IPS DF 6.9 (cell line): ENCODE measurements around the gene BTG1.
A peak's percentile ranks its signal among the peaks of the same experiment; 100 is the strongest.

ENCODE experiments used
- DNase-seq: peaks from one replicate; pipeline ENCODE4 v3.0.0-alpha.2; 2013; ENCODE audit warnings: low read depth, low spot score
- H3K27ac ChIP-seq: one replicate; pipeline ENCODE4 v1.5.1; 2013; ENCODE audit warnings: low read length, control low read depth
- H3K27me3 ChIP-seq: 2 replicates; pipeline ENCODE4 v1.6.1; 2013; ENCODE audit warnings: mild to moderate bottlenecking, low read length; ENCODE audit not compliant: control insufficient read depth, insufficient read depth
- H3K36me3 ChIP-seq: 2 replicates; pipeline ENCODE4 v1.6.1; 2013; ENCODE audit warnings: low read length; ENCODE audit not compliant: control insufficient read depth, insufficient read depth
- H3K4me1 ChIP-seq: 2 replicates; pipeline ENCODE4 v1.6.1; 2013; ENCODE audit warnings: low read length; ENCODE audit not compliant: control insufficient read depth, insufficient read depth
- H3K4me3 ChIP-seq: 2 replicates; pipeline ENCODE4 v1.5.1; 2013; ENCODE audit warnings: mild to moderate bottlenecking, low read length
- H3K9me3 ChIP-seq: 2 replicates; pipeline ENCODE4 v1.6.1; 2013; ENCODE audit warnings: low read length, inconsistent platforms; ENCODE audit not compliant: control insufficient read depth, insufficient read depth
- WGBS: extraction: QIAGEN DNeasy Blood & Tissue Kit; methylation state at CpG from one replicate; pipeline ENCODE4 v1.1.7; 2013; ENCODE audit warnings: mixed read lengths, missing lambda C conversion rate; ENCODE audit not compliant: insufficient read length, insufficient coverage; 5-methylcytosine and 5-hydroxymethylcytosine counted together

Gene BTG1, protein sequence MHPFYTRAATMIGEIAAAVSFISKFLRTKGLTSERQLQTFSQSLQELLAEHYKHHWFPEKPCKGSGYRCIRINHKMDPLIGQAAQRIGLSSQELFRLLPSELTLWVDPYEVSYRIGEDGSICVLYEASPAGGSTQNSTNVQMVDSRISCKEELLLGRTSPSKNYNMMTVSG

DNA sequence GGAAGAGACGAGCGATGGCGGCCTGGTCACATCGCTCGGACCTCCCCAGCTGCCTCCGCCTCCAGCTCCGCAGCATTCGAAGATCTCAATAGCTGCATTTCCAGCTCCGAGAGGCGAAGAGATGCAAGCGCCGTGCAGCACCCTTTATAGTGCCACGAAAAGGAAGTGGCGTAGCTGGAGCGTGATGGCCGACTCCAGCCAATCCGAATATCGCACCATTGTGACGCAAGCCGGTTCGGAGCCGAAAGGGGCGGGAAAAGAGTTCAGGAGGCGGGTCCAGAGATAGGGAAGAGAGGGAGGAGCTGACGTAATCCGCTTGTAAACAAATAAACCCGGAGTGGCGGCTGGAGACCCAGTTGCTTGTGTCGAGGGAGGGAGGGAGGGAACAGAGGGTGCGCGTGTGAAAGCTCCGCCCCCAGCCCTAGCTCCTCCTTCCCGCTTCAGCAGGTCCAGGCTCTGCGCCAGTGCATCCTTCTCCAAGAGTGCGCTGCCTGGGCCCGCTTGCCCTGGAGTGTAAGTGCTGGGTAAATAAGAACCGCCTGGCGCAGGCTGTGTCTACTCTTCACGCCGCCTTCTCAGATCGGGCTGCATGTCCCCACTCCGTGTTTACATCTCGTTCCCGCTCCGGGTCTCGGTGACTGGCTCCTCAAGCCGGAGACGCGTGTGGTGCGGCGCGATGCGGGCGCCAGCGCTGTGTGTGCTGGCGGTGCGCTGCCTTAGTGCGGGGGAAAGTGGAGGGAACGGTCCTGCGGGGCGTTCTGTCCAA is at the start of gene BTG1:
Gene BTG1, minus strand, starts transcription at position 116 of the 766 bp plus-strand sequence. CDS start 311 bp downstream, outside the sequence.
- Histone ChIP-seq H3K27ac (no peak within 1 kb of the TSS), H3K4me1 (no peaks in the 10 kb centered on the region), H3K9me3 (no peaks in the 10 kb centered on the region), H3K36me3 (no peaks in the 10 kb centered on the region; the same call in 1 of the 2 replicates), H3K4me3 (peak within 1 kb of the TSS; percentile 92), H3K27me3 (no peaks in the 10 kb centered on the region)
- peak; percentile 95 for DNase-seq
- WGBS, result no CpG with 5 or more reads among the region's 61 CpGs

DNA sequence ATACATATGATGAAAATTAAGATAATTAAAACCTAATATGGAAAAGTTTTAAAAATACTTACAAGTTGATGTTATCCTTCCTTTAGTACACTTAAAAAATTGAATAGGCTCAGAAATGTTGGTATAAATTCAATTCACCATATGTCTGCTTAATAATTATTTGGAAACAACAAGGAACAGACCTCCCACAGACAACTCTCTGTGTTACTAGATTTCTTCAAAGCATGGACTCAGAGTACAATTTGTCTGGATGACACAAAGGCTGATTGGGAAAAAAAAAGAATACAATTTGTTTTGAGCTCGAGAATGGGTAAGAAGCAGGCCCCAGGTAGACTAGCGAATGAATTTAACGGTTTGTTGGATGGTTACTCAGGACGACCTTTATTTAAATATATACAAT is 48.9 kb upstream of the BTG1 start:
- H3K36me3 ChIP-seq, result no peaks in the 10 kb centered on the region
- H3K27ac ChIP-seq, result no peak overlapping the region
- no peak overlapping the region for H3K4me3 ChIP-seq
- 0 out of 2 replicates have a peak, but pooled peaks cover 2% of the 10 kb centered on the region for H3K4me1 ChIP-seq
- no peak for DNase-seq
- WGBS, result no CpG with 5 or more reads among the region's 4 CpGs
- H3K9me3 ChIP-seq, result no peaks in the 10 kb centered on the region
- no peaks in the 10 kb centered on the region for H3K27me3 ChIP-seq

DNA sequence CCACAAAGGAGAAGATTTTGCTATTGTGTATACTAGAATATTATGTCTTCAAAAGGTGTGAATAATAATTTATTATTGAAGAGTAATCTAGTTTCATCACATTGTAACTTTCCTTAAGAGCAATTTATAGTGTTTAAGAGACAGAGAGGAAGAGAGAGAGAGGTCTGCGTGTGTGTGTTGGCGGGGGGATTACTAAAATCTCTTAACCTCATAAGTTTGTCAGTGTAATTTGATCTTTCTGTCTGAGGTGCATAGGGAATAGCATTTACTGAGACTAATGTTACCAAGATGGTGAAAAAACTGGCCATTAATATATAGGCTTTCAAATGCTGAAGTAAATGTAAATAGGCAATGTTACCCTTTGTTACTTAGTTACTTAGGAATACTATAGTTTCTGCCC is 48.2 kb upstream of the BTG1 start:
- Histone ChIP-seq H3K27ac (no peak overlapping the region), H3K4me3 (no peak overlapping the region), H3K4me1 (0 out of 2 replicates have a peak, but pooled peaks cover 2% of the 10 kb centered on the region), H3K36me3 (no peaks in the 10 kb centered on the region), H3K9me3 (no peaks in the 10 kb centered on the region), H3K27me3 (no peaks in the 10 kb centered on the region)
- no CpG with 5 or more reads among the region's 2 CpGs for WGBS
- DNase-seq, result no peak

DNA sequence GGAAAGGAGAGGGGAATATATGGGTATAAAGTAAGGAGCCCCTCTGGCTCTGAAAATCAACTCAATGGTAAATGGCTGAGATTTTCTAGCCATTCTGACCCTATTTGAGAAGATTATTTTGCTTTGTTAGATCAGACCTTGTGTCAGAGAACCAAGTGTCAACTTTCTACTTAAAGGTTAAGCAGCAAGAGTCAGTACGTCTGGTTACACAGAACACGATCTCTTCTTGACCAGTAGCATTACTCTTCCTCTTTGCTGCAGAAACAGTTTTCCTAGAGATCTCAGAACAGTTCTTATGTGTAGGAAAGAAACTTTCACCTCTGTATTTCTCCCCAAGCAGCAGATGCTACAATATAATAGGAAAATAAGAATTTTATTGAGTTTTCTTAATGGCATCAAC is 47.4 kb upstream of the BTG1 start:
- 0 out of 2 replicates have a peak, but pooled peaks cover 2% of the 10 kb centered on the region for H3K4me1 ChIP-seq
- no CpG with 5 or more reads among the region's 2 CpGs for WGBS
- H3K27ac ChIP-seq, result no peak overlapping the region
- no peaks in the 10 kb centered on the region for H3K36me3 ChIP-seq
- H3K9me3 ChIP-seq, result no peaks in the 10 kb centered on the region
- DNase-seq, result no peak
- no peaks in the 10 kb centered on the region for H3K27me3 ChIP-seq
- no peak overlapping the region for H3K4me3 ChIP-seq

DNA sequence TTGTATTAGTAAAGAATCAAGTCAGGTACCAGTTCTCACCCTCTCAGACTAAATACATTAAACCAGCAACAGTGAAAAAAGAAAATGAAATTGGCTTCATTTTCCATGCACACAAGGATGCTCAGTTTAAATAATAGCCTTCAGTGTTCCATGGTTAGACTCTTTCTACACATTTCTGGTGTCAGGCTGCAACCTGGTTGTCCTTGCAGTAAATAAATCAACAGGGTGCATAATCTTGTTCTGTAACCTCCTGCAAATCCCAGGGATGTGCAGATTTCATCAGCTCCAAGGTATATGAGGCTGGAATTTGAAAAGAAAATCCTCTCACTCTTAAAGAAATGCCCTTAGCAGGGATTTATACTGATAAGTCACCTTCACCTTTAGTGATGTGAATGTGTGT is 46.7 kb upstream of the BTG1 start:
- H3K27me3 ChIP-seq, result no peaks in the 10 kb centered on the region
- H3K4me1 ChIP-seq, result 0 out of 2 replicates have a peak, but pooled peaks cover 2% of the 10 kb centered on the region
- H3K4me3 ChIP-seq, result no peak overlapping the region
- H3K36me3 ChIP-seq, result no peaks in the 10 kb centered on the region
- H3K27ac ChIP-seq, result no peak overlapping the region
- H3K9me3 ChIP-seq, result no peaks in the 10 kb centered on the region
- no peak for DNase-seq

DNA sequence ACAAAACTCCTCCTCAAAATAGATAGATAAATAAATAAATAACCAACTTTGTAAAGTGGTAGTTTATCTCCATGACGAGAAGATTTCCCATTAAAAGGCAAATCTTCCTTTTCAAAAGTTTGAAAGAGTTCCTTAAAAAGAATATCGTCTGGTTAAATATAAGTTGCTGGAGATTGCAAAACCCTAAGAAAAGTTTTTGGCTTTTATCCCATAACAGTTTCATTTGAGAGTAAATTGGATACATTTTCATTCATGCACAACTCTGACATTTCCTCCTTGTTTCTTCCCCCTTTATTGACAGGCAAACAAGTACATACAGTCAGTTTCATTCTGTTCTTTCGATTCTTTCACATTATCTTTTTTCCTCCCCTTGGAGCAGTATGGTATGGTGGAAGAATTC is 45.4 kb upstream of the BTG1 start:
- Histone ChIP-seq H3K9me3 (no peaks in the 10 kb centered on the region), H3K4me3 (no peak overlapping the region), H3K4me1 (0 out of 2 replicates have a peak, but pooled peaks cover 2% of the 10 kb centered on the region), H3K27me3 (no peaks in the 10 kb centered on the region), H3K36me3 (no peaks in the 10 kb centered on the region), H3K27ac (no peak overlapping the region)
- WGBS, result no CpG with 5 or more reads among the region's 3 CpGs
- DNase-seq, result no peak

DNA sequence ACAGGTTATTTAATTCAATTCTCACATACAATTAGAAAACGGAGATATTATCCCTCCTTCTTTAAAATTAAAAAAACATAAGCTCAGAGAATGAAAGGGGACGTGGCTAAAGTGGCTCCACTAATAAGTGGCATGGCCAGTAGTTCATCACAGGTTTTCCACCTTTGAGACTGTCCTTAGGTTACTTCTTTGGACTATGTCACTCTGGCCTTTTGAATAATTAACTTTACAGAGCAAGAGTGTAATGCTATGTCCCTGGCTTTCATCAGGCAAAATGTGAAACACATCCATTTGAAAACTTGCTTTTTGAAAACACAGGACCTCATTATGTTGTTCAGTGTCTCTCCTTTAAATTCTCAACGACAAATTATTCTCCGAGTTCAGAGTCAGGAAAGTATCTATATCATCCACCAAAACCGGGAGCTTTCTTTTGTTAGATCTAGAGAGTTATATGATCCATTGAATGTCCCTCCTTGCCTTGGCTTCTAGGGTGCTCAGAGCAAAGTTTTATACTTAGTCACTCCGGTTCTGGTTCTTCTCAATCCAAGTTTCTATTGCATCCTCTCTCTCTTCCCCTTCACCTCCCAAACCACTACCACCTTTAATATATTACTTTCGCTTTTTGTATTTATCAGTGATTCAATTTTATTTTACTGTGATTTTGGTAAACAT is 43.0 kb upstream of the BTG1 start:
- Histone ChIP-seq H3K27me3 (no peaks in the 10 kb centered on the region), H3K4me3 (no peak overlapping the region), H3K4me1 (no peaks in the 10 kb centered on the region), H3K36me3 (no peaks in the 10 kb centered on the region), H3K27ac (no peak overlapping the region), H3K9me3 (no peaks in the 10 kb centered on the region)
- no peak for DNase-seq
- WGBS, result 100% methylated on average over 1 of the region's 7 CpGs

DNA sequence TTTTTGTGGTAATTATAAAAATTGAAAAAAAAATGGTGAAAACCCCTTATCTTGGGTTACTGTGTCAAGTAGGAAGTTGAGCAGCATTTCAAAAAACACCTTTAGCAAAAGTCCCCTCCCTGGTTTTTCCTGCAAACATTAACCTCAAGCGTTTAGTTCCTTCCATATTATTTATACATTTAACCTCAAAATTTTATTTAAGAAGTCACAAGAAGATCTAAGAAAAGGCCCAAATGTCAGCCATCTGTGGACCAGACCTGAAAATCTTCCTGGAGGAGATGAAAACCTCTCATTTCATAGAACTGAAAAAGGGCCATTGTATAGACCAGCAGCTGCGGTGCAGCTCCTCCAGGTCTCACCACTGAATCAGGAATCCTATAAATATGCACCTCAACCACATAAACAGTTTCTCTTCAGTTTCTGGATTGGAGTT is 40.4 kb upstream of the BTG1 start:
- WGBS, result 100% methylated on average over 1 of the region's 2 CpGs
- DNase-seq, result no peak
- Histone ChIP-seq H3K27ac (no peak overlapping the region), H3K4me3 (no peak overlapping the region), H3K4me1 (no peaks in the 10 kb centered on the region), H3K36me3 (no peaks in the 10 kb centered on the region), H3K9me3 (no peaks in the 10 kb centered on the region), H3K27me3 (no peaks in the 10 kb centered on the region)

DNA sequence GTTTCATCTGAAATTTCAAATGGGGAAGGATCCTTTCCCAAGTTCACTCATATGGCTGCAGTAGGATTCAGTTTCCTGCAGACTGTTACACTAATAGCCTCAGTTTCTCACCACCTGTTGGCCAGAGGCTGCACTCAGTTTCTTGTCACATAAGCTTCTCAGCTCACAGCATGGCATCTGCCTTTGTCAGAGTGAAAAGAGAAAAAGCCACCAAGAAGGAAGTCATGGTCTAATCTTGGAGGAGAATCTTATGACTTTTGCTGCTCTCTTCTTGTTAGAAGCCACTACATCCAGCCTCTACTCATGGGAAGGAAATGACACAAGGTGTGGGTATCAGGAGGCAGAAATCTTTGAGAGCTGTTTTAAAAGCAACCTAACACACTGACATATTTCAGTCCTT is 39.4 kb upstream of the BTG1 start:
- no peak overlapping the region for H3K4me3 ChIP-seq
- no peaks in the 10 kb centered on the region for H3K4me1 ChIP-seq
- DNase-seq, result no peak
- H3K27ac ChIP-seq, result no peak overlapping the region
- H3K9me3 ChIP-seq, result no peaks in the 10 kb centered on the region
- H3K27me3 ChIP-seq, result no peaks in the 10 kb centered on the region
- H3K36me3 ChIP-seq, result no peaks in the 10 kb centered on the region

DNA sequence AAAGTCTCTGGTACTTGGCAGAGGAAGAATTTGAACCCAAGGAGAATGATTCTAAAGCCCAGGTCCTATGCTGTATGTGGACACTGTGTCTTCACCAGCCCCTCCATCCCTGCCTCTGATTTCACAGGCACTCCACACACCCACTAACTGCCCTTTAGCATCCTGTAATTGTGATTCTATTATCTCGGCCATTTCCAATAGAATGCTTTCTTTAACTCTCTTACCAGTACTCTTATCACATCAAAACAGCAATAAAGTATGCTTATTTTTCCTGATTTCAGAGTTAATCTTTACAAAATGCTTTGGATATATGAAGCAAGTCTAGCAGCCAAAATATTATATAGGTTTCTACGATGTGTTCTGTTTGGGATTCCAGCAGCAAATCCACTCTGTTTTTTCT is 37.9 kb upstream of the BTG1 start:
- H3K27ac ChIP-seq, result no peak overlapping the region
- WGBS, result no CpG with 5 or more reads among the region's 2 CpGs
- no peaks in the 10 kb centered on the region for H3K9me3 ChIP-seq
- H3K4me3 ChIP-seq, result no peak overlapping the region
- H3K27me3 ChIP-seq, result no peaks in the 10 kb centered on the region
- DNase-seq, result no peak
- no peaks in the 10 kb centered on the region for H3K4me1 ChIP-seq
- no peaks in the 10 kb centered on the region for H3K36me3 ChIP-seq
